Smooth muscle cell (in vitro differentiated cells): ENCODE measurements around the gene ADORA2A. TPM values are rescaled to one million over a fixed set of nuclear protein-coding genes. Genes with fewer than 3 reads are reported as not detected.

Experiments
- DNase-seq: peaks from one replicate; lab custom pipeline; 2025; ENCODE audit not compliant: unreplicated experiment; lab: John Stamatoyannopoulos, UW
- H2AFZ ChIP-seq: fragments of 200-600 bp; sonication (generic); 2 replicates; pipeline ENCODE4 v1.6.0; 2016; ENCODE audit warnings: antibody characterized with exemption, low read depth, mild to moderate bottlenecking
- H3F3A ChIP-seq: fragments of 200-600 bp; sonication (generic); 2 replicates; pipeline ENCODE4 v1.6.0; 2017; ENCODE audit warnings: antibody characterized with exemption, low read depth
- H3K27ac ChIP-seq: fragments of 200-600 bp; sonication (generic); 2 replicates; pipeline ENCODE4 v1.5.1; 2016; ENCODE audit warnings: low read depth, mild to moderate bottlenecking
- H3K27me3 ChIP-seq: fragments of 200-600 bp; sonication (generic); 2 replicates; pipeline ENCODE4 v1.6.1; 2016; ENCODE audit warnings: low read depth, mild to moderate bottlenecking
- H3K36me3 ChIP-seq: fragments of 200-600 bp; sonication (generic); 2 replicates; pipeline ENCODE4 v1.5.1; 2016; ENCODE audit warnings: low read depth
- H3K4me1 ChIP-seq: fragments of 200-600 bp; sonication (generic); 2 replicates; pipeline ENCODE4 v1.5.1; 2016; ENCODE audit warnings: low read depth
- H3K4me2 ChIP-seq: fragments of 200-600 bp; sonication (generic); 2 replicates; pipeline ENCODE4 v1.6.0; 2016; ENCODE audit warnings: mild to moderate bottlenecking
- H3K4me3 ChIP-seq: fragments of 200-600 bp; sonication (generic); 2 replicates; pipeline ENCODE4 v1.5.1; 2016; ENCODE audit warnings: mild to moderate bottlenecking
- H3K79me2 ChIP-seq: fragments of 200-600 bp; sonication (generic); 2 replicates; pipeline ENCODE4 v1.6.0; 2016; ENCODE audit warnings: low read depth, mild to moderate bottlenecking
- H3K9ac ChIP-seq: fragments of 200-600 bp; sonication (generic); 2 replicates; pipeline ENCODE4 v1.6.0; 2016; ENCODE audit warnings: low read depth
- H3K9me3 ChIP-seq: fragments of 200-600 bp; sonication (generic); replicated peaks from 2 replicates; pipeline ENCODE4 v1.5.1; 2016; ENCODE audit warnings: low read depth
- H4K20me1 ChIP-seq: fragments of 200-600 bp; sonication (generic); 2 replicates; pipeline ENCODE4 v1.6.0; 2016; ENCODE audit warnings: low read depth
- WGBS: methylation state at CpG from one replicate; pipeline ENCODE4 v1.1.7; 2016; ENCODE audit warnings: low lambda C conversion rate; 5-methylcytosine and 5-hydroxymethylcytosine counted together
- polyA plus RNA-seq: library from polyadenylated mRNA; unstranded; fragments of >200 nt; fragmentation: Nextera tagmentation; extraction: Ambion mirVana; gene quantifications from 2 replicates; pipeline ENCODE4 v1.2.1, GENCODE V29; 2016
- total RNA-seq: library from RNA; depleted of rRNA; stranded (reverse); fragments of >200 nt; gene quantifications from 2 replicates; pipeline ENCODE4 v1.2.3, GENCODE V29; 2014
- TF ChIP-seq, protein P1 (sequence below): fragments of 200-600 bp; sonication (generic); IDR thresholded peaks from 2 replicates; pipeline ENCODE4 v1.5.1; 2017; ENCODE audit warnings: borderline replicate concordance, mild to moderate bottlenecking, antibody characterized with exemption; ENCODE audit not compliant: insufficient read depth, poor library complexity, severe bottlenecking

ADORA2A gene
- total and polyA plus RNA-seq, 2 experiments from 2014 or later: 1.6 to 1.8 TPM

DNA sequence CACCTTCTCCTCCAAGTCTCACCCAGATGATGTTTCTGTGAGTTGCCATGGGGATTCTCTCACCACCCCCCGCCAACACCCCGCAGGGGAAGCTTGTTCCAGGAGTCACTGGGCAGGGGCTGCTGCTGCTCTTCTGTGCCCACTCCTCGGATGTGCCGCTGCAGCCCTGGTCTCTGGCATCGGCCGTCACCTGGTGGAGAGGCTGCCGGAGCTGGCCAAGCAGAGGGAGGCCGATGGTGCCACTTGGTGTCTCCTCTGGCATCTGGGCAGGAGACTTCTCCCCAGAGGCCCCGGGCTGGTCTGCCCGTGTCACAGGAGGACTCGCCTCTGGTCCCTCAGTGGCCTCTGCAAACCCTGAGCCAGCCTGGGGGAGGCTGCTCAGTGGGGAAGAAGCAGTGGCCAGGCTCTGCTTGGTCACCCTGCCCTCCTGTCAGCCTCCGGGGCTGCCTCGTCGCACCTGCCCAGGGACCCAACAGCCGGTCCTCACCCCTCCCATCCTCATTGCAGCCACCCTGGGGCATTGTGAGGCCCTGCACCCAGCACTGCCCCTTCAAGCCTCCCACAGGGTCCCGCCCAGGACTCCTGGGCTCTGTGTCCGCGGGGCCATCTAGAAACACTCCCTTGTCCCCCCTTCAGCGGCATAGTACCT is 424 bp upstream of the ADORA2A start:
- TF ChIP-seq, protein P1, sequence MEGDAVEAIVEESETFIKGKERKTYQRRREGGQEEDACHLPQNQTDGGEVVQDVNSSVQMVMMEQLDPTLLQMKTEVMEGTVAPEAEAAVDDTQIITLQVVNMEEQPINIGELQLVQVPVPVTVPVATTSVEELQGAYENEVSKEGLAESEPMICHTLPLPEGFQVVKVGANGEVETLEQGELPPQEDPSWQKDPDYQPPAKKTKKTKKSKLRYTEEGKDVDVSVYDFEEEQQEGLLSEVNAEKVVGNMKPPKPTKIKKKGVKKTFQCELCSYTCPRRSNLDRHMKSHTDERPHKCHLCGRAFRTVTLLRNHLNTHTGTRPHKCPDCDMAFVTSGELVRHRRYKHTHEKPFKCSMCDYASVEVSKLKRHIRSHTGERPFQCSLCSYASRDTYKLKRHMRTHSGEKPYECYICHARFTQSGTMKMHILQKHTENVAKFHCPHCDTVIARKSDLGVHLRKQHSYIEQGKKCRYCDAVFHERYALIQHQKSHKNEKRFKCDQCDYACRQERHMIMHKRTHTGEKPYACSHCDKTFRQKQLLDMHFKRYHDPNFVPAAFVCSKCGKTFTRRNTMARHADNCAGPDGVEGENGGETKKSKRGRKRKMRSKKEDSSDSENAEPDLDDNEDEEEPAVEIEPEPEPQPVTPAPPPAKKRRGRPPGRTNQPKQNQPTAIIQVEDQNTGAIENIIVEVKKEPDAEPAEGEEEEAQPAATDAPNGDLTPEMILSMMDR: no peak
- no peak overlapping the region for H3K4me2 ChIP-seq
- no peak overlapping the region for H3K27ac ChIP-seq
- no peak overlapping the region for H3K4me3 ChIP-seq
- peaks cover 6% of the 10 kb centered on the region for H4K20me1 ChIP-seq
- H3F3A ChIP-seq: no peaks in the 10 kb centered on the region
- H3K9me3 ChIP-seq: no peaks in the 10 kb centered on the region
- H3K9ac ChIP-seq: no peak overlapping the region
- no peak for DNase-seq
- 97% methylated on average over 19 of the region's 19 CpGs for WGBS
- no peaks in the 10 kb centered on the region for H3K79me2 ChIP-seq
- H3K27me3 ChIP-seq: peaks cover 32% of the 10 kb centered on the region
- no peaks in the 10 kb centered on the region for H3K36me3 ChIP-seq
- H3K4me1 ChIP-seq: no peaks in the 10 kb centered on the region
- H2AFZ ChIP-seq: no peak overlapping the region

DNA sequence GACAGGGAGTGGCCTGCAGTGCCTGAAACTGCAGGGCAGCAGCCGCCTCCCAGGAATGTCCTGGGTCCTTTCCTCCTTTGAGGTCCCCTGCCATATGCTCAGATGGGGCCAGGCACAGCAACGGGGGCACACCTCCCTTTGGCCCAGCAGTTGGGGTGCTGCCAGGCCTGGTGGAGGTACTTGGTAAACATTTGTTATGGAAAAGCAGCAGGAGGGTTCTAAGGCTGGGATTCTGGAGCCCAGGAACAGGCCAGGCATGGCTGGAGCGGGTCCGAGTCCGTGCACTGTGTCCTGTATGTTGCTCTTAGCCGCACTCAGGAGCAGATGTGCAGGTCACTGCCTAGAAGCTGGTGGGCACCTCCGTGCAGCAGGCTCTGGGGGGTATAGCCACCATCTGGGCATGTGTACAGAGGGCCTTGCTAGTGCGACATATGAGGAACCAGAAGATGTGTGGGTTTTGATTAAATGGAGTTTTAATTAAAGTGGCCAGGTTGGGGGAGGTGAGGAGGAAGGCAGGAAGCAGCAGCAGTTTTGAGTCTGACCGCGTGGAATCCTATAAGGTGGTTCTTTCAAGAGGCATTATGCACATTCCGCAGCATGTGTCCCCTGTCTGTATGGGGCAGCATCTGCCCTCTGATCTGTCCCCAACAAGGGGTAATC is 1.5 kb downstream of the ADORA2A start:
- H3K4me2 ChIP-seq: no peak overlapping the region
- no peaks in the 10 kb centered on the region for H3K79me2 ChIP-seq
- no peak overlapping the region for H3K27ac ChIP-seq
- H3K9me3 ChIP-seq: no peaks in the 10 kb centered on the region
- peaks cover 6% of the 10 kb centered on the region for H4K20me1 ChIP-seq
- no peak for DNase-seq
- 87% methylated on average over 11 of the region's 11 CpGs for WGBS
- peaks cover 31% of the 10 kb centered on the region for H3K27me3 ChIP-seq
- H2AFZ ChIP-seq: no peak overlapping the region
- no peak overlapping the region for H3K9ac ChIP-seq
- no peaks in the 10 kb centered on the region for H3K36me3 ChIP-seq
- TF ChIP-seq, protein P1: no peak
- no peaks in the 10 kb centered on the region for H3F3A ChIP-seq
- no peaks in the 10 kb centered on the region for H3K4me1 ChIP-seq
- H3K4me3 ChIP-seq: no peak overlapping the region

DNA sequence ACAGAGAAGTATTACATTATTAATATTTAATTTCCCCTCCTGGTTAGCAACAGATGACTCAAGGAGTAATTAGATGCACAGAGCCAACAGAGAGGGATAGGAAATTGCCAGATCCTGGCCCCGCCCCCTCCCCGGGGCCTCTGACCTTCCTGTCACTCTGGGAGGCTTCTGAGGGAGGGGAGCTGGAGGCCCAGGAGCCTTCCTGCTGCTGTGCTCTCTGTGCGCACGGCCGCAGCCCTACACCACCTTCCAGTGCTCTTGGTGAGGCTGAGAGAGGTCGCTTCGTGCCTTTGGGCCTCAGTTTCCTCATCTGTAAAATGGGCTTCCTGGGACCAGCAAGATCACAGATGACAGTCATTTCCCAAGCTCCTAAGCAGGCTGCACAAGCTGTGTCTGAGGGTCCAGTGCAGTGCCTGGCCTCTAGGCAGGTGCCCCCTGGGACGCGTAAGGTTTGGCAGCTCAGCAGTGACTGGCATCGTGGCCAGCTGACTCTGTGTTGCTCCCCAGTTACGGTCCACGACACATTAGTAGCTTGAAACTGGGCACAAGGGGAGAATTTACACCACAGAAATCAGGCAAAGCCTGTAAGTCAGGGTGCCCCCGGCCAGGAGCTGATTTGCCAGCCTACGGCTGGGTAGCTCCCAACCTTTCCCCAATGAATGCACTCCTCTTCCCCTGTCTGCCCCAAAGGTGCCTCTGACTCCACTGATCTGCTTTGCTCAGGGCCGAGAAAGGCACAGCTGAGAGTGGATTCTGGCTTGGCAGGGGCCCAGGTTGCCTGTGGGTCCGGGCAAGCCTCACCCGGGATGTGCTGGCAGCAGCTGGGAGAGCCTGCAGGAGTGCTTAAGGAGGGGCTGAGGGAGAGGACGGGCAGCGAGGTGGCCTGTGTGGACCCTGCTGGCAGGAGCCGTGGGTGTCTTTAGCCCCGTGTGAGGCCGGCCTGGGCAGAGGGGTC is 2.3 kb downstream of the ADORA2A start:
- Histone ChIP-seq H3K9me3 (no peaks in the 10 kb centered on the region), H3K4me3 (no peak overlapping the region), H2AFZ (no peak overlapping the region), H3K27me3 (peaks cover 23% of the 10 kb centered on the region), H3K4me1 (no peaks in the 10 kb centered on the region), H3K27ac (no peak overlapping the region), H3K36me3 (no peaks in the 10 kb centered on the region), H3K9ac (no peak overlapping the region), H3K79me2 (no peaks in the 10 kb centered on the region), H4K20me1 (peaks cover 3% of the 10 kb centered on the region), H3F3A (no peaks in the 10 kb centered on the region), H3K4me2 (no peak overlapping the region)
- DNase-seq: no peak
- TF ChIP-seq, protein P1: no peak
- 89% methylated on average over 22 of the region's 22 CpGs for WGBS
